B cell (primary cell): Measurements from ENCODE around the gene MAP3K9. TPM values are rescaled to one million over a fixed set of nuclear protein-coding genes. Genes with fewer than 3 reads are reported as not detected.

Source experiments
- ATAC-seq: fragments of 200-7000 bp; cut with Tn5 transposase; one replicate; pipeline ENCODE4 v1.10.0; 2021; ENCODE audit warnings: low read depth, mild to moderate bottlenecking, moderate number of reproducible peaks, moderate library complexity
- CTCF ChIA-PET: fragments of 350-600 bp; sonication (Branson Sonifier 250); formaldehyde crosslinking; loops from one replicate; lab custom pipeline; 2021; ENCODE audit warnings: antibody characterized with exemption, inconsistent platforms; lab: Charles Lee
- POLR2A ChIA-PET: fragments of 350-600 bp; sonication (Branson Sonifier 250); formaldehyde crosslinking; loops from one replicate; lab custom pipeline; 2021; ENCODE audit warnings: antibody characterized with exemption; lab: Charles Lee
- DNase-seq: peaks from one replicate; pipeline ENCODE4 v3.0.0; 2013
- H2AFZ ChIP-seq: 2 replicates; pipeline ENCODE4 v1.6.1; 2012; ENCODE audit warnings: mild to moderate bottlenecking, low read depth, low read length; ENCODE audit not compliant: insufficient read depth, poor library complexity, severe bottlenecking
- H3K27ac ChIP-seq, 2 donors: 1 replicate in 1 of 2; 2 replicates in 1 of 2; pipeline ENCODE4 v1.5.1; 2012 to 2013; ENCODE audit warnings: low read length in 2 of 2, mild to moderate bottlenecking in 2 of 2, moderate library complexity in 1 of 2
- H3K27me3 ChIP-seq, 4 experiments: fragments of 200-600 bp in 1 of 4; sonication (generic) in 1 of 4; replicated peaks in 1 of 4; 1 replicate in 2 of 4; 2 replicates in 2 of 4; pipeline versions ENCODE4 v1.6.1 to v1.7.0; 2013 to 2016; ENCODE audit warnings: low read length in 3 of 4, mild to moderate bottlenecking in 2 of 4, mixed read lengths in 1 of 4, moderate library complexity in 1 of 4; ENCODE audit not compliant: insufficient read depth in 4 of 4, control insufficient read depth in 3 of 4; ENCODE audit errors: control extremely low read depth in 1 of 4
- H3K36me3 ChIP-seq, 2 experiments: replicated peaks in 1 of 2; 1 replicate in 1 of 2; 2 replicates in 1 of 2; pipeline versions ENCODE4 v1.6.1 to v1.7.1; 2013; ENCODE audit warnings: low read length in 1 of 2; ENCODE audit not compliant: insufficient read depth in 2 of 2, control insufficient read depth in 1 of 2; ENCODE audit errors: control extremely low read depth in 1 of 2, extremely low read depth in 1 of 2
- H3K4me1 ChIP-seq, 2 donors: fragments of 200-600 bp in 1 of 2; sonication (generic) in 1 of 2; 1 replicate in 1 of 2; 2 replicates in 1 of 2; pipeline versions ENCODE4 v1.5.1 to v1.6.1; 2013 to 2017; ENCODE audit warnings: low read length in 2 of 2; ENCODE audit not compliant: control insufficient read depth in 2 of 2, insufficient read depth in 2 of 2
- H3K4me2 ChIP-seq: replicated peaks from 2 replicates; pipeline ENCODE3; 2012; ENCODE audit warnings: mild to moderate bottlenecking, low read depth, low read length; ENCODE audit not compliant: poor library complexity, severe bottlenecking
- H3K4me3 ChIP-seq, 5 experiments: fragments of 200-600 bp in 1 of 5; sonication (generic) in 1 of 5; 1 replicate in 3 of 5; 2 replicates in 2 of 5; pipeline versions ENCODE4 v1.5.1 to v1.7.0; 2011 to 2016; ENCODE audit warnings: low read length in 4 of 5, mild to moderate bottlenecking in 4 of 5, low read depth in 2 of 5, control low read depth in 1 of 5, moderate library complexity in 1 of 5; ENCODE audit not compliant: insufficient read depth in 1 of 5; ENCODE audit errors: control extremely low read depth in 1 of 5, extremely low read depth in 1 of 5
- H3K79me2 ChIP-seq: fragments of 200-600 bp; sonication (generic); one replicate; pipeline ENCODE4 v1.6.0; 2016; ENCODE audit warnings: low read length; ENCODE audit not compliant: control insufficient read depth, insufficient read depth
- H3K9ac ChIP-seq: fragments of 200-600 bp; sonication (generic); 2 replicates; pipeline ENCODE4 v1.6.1; 2017; ENCODE audit warnings: mild to moderate bottlenecking, low read length, moderate library complexity
- H3K9me3 ChIP-seq, 3 donors: one replicate each; pipeline versions ENCODE4 v1.6.1 to v1.7.1; 2013; ENCODE audit warnings: low read length in 2 of 3; ENCODE audit not compliant: control insufficient read depth in 2 of 3, insufficient read depth in 1 of 3; ENCODE audit errors: control extremely low read depth in 1 of 3
- H4K20me1 ChIP-seq: 2 replicates; pipeline ENCODE4 v1.6.0; 2012; ENCODE audit warnings: mild to moderate bottlenecking, low read length; ENCODE audit not compliant: insufficient read depth, control insufficient read depth, poor library complexity, severe bottlenecking
- H3K27ac Mint-ChIP-seq: one replicate; pipeline ENCODE4 v1.8.0; 2021; ENCODE audit warnings: mixed read lengths
- H3K27me3 Mint-ChIP-seq: one replicate; pipeline ENCODE4 v1.8.0; 2021; ENCODE audit warnings: mixed read lengths
- H3K4me1 Mint-ChIP-seq: one replicate; pipeline ENCODE4 v1.8.0; 2021; ENCODE audit warnings: mixed read lengths
- H3K4me3 Mint-ChIP-seq: one replicate; pipeline ENCODE4 v1.8.0; 2021; ENCODE audit warnings: mixed read lengths
- H3K9me3 Mint-ChIP-seq: one replicate; pipeline ENCODE4 v1.8.0; 2022; ENCODE audit warnings: mixed read lengths; ENCODE audit not compliant: insufficient read depth
- EZH2 ChIP-seq: IDR thresholded peaks from 2 replicates; pipeline ENCODE4 v1.6.1; 2012; ENCODE audit warnings: borderline replicate concordance, low read depth, mild to moderate bottlenecking, moderate library complexity, low read length; ENCODE audit not compliant: insufficient read depth, poor library complexity, severe bottlenecking
- WGBS: methylation state at CpG from one replicate; pipeline ENCODE4 v1.1.5; 2013; ENCODE audit warnings: missing lambda C conversion rate; ENCODE audit not compliant: insufficient coverage; 5-methylcytosine and 5-hydroxymethylcytosine counted together
- intact Hi-C: fragments of 100-400 bp; cut with micrococcal nuclease; formaldehyde crosslinking; loops from one replicate; pipeline ENCODE4 v1.10.0; 2022
- polyA plus RNA-seq: library from polyadenylated mRNA; depleted of rRNA; stranded (reverse); fragments of >200 nt; gene quantifications from 2 replicates; pipeline ENCODE4 v1.2.3, GENCODE V29; 2012
- total RNA-seq, 2 donors: library from RNA; stranded (reverse); fragments of 120-200 nt in 1 of 2; gene quantifications; 1 replicate in 1 of 2; 2 replicates in 1 of 2; pipeline versions ENCODE4 v1.2.3 to v1.2.4, GENCODE V29; 2013 to 2022
- TF ChIP-seq, protein P1 (sequence below): fragments of 200-600 bp; IDR thresholded peaks from one replicate; pipeline ENCODE4 v1.8.0; 2022; ENCODE audit warnings: antibody characterized with exemption, mild to moderate bottlenecking

MAP3K9 gene
- total and polyA plus RNA-seq, 2 donors (not counting 1 experiment from before 2014, with no cell fraction given), result 4.7 to 20.2 TPM

DNA sequence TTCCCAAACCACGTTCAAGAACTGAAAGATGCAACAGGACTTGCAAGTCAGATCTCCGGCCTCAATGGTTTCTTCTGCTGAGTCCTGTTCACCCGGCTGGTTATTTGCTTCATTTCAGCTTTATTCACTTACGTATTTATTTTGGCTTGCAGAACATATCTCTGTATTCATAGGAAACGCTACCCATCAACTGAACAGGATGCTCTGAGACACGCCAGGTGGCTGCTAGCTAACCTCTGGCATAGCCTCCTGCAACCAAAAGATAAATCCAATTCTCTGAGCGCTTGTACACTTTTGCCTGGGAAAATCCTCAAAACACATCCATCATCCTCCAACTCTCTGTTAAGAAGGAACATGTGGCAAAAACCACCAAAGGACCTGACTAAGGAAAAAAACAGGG, 17.3 kb downstream of the MAP3K9 start:
- ChIA-PET CTCF (interaction anchor here (2.0 kb wide), 1 partner anchor 30 kb away, joined by 6 read pairs; no protein-coding TSS in a partner anchor), POLR2A (interaction anchor here (2.3 kb wide), 1 partner anchor 11 kb away, joined by 5 read pairs; no protein-coding TSS in a partner anchor)
- no peaks in the 10 kb centered on the region for H3K4me1 ChIP-seq
- H3K36me3 ChIP-seq, result peaks cover 0 to 20% of the 10 kb centered on the region in 2 experiments
- no peak overlapping the region for H3K4me2 ChIP-seq
- no peaks in the 10 kb centered on the region for H3K9me3 ChIP-seq
- WGBS, result 99% methylated on average over 6 of the region's 7 CpGs
- intact Hi-C loops, result no loop called here
- H4K20me1 ChIP-seq, result no peaks in the 10 kb centered on the region
- no peak overlapping the region for H2AFZ ChIP-seq
- Mint-ChIP-seq H3K4me3 (no peak overlapping the region), H3K9me3 (no peaks in the 10 kb centered on the region), H3K27ac (no peak overlapping the region), H3K4me1 (peaks cover 5% of the 10 kb centered on the region), H3K27me3 (no peaks in the 10 kb centered on the region)
- ATAC-seq, result no peak
- no peak overlapping the region for H3K4me3 ChIP-seq
- no peak overlapping the region for H3K27ac ChIP-seq
- H3K27me3 ChIP-seq, result no peaks in the 10 kb centered on the region
- DNase-seq, result no peak
- H3K79me2 ChIP-seq, result peaks cover 39% of the 10 kb centered on the region
- TF ChIP-seq, protein P1, sequence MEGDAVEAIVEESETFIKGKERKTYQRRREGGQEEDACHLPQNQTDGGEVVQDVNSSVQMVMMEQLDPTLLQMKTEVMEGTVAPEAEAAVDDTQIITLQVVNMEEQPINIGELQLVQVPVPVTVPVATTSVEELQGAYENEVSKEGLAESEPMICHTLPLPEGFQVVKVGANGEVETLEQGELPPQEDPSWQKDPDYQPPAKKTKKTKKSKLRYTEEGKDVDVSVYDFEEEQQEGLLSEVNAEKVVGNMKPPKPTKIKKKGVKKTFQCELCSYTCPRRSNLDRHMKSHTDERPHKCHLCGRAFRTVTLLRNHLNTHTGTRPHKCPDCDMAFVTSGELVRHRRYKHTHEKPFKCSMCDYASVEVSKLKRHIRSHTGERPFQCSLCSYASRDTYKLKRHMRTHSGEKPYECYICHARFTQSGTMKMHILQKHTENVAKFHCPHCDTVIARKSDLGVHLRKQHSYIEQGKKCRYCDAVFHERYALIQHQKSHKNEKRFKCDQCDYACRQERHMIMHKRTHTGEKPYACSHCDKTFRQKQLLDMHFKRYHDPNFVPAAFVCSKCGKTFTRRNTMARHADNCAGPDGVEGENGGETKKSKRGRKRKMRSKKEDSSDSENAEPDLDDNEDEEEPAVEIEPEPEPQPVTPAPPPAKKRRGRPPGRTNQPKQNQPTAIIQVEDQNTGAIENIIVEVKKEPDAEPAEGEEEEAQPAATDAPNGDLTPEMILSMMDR, result no peak
- TF ChIP-seq EZH2, result no peak
- H3K9ac ChIP-seq, result no peak overlapping the region

DNA sequence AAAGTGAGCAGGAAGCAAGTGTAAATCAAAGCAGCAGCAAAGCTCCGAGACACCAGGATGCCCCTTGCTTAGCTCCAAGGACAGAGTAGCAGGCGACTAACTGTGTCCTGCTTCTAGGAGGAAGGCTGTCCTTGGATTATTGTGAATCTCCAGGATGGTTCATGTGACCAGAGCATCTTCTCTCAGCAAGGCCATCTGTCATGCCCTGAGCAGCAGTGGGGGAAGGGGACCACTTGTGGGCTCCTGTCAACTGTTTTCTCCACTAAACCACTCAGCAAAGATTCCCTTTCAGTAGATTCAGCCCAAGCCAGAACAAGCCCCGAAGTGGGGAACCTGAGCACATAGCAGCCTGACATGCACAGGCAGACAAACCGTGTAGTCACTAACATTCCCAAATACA, 19.4 kb downstream of the MAP3K9 start:
- H3K4me2 ChIP-seq, result no peak overlapping the region
- WGBS, result 88% methylated on average over 4 of the region's 4 CpGs
- DNase-seq, result no peak
- no peaks in the 10 kb centered on the region for H4K20me1 ChIP-seq
- no peak overlapping the region for H3K9ac ChIP-seq
- H3K27me3 Mint-ChIP-seq, result no peaks in the 10 kb centered on the region
- no peak overlapping the region for H3K27ac ChIP-seq
- no peaks in the 10 kb centered on the region for H3K4me1 ChIP-seq
- H3K27ac Mint-ChIP-seq, result no peak overlapping the region
- no peak for ATAC-seq
- CTCF ChIA-PET, result interaction anchor here (1.8 kb wide), 1 partner anchor 9 kb away, joined by 6 read pairs; no protein-coding TSS in a partner anchor
- H3K4me3 ChIP-seq, result no peak overlapping the region
- no peak overlapping the region for H2AFZ ChIP-seq
- H3K79me2 ChIP-seq, result peaks cover 27% of the 10 kb centered on the region
- H3K27me3 ChIP-seq, result no peaks in the 10 kb centered on the region
- POLR2A ChIA-PET, result no interaction called here
- no peaks in the 10 kb centered on the region for H3K9me3 Mint-ChIP-seq
- H3K9me3 ChIP-seq, result no peaks in the 10 kb centered on the region
- H3K4me1 Mint-ChIP-seq, result peaks cover 5% of the 10 kb centered on the region
- intact Hi-C loops, result no loop called here
- H3K36me3 ChIP-seq, result peaks cover 0 to 18% of the 10 kb centered on the region in 2 experiments
- no peak for TF ChIP-seq EZH2
- TF ChIP-seq, protein P1, result no peak
- H3K4me3 Mint-ChIP-seq, result no peak overlapping the region
